HG03354 (cell line): ENCODE measurements around the gene CDK15.
"Not testable (repeated sequence)": the region's sequence is repeated elsewhere in the genome, so short reads cannot be mapped to it uniquely, and the experiment has no call there.

Experiments
- ATAC-seq: cut with Tn5 transposase; IDR thresholded peaks from one replicate; pipeline ENCODE4 v1.9.1; 2021; ENCODE audit warnings: mild to moderate bottlenecking; ENCODE audit not compliant: unreplicated experiment, poor library complexity, severe bottlenecking

CDK15 gene

DNA sequence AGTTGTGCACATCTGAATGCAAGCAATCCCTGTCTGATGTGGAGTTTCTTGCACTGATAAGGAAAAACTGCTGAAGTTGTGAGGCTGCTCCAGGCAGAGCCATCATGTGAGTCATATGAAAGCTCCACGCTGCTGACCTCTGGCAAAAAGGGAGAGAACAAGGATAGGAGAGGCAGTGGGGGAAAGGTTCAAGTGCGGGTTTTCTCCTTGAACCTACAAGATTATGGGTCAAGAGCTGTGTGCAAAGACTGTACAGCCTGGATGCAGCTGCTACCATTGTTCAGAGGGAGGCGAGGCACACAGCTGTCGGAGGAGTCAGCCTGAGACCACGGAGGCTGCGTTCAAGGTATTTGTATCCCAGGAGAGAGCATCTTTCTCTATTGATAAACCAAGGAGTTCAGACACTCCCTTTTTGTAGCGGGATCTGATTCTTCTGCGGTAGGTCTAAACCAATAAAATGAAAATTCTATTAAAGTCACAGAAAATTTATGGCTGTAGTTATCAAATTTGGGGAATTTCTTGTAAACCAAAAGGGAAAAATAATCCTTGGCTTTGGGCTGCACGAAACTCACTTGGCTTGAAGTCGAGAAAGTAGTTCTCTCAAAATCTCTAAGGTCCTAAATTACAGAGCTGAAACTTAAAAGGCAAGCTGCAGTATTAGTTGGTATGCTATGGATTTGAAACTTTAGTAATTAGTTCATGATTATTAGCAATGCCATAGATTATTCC is at the start of gene CDK15:
TSS of gene CDK15 (plus strand) at position 96 of the 729 bp plus-strand sequence. CDS start at position 224, 128 bp downstream.
- ATAC-seq = no peak

DNA sequence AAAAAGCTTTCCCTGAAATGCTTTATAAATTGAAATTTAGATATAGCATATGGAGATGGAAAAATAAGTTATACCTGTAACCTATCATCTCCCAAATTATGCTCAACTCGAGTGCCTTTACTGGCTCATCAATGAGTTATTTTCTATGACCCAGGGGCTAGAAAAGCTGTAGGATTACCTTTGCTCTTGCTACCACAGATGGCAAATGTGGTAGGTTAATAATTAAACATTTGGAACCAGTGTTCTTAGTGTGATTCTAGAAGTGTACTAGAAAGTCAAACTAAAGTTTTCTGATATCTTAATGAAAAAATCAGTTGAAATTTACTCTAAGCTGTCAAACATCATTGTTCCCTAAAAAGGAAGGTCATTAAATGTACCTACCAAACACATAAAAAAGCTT is 48.1 kb upstream of the CDK15 start:
- ATAC-seq = peak; percentile 60

DNA sequence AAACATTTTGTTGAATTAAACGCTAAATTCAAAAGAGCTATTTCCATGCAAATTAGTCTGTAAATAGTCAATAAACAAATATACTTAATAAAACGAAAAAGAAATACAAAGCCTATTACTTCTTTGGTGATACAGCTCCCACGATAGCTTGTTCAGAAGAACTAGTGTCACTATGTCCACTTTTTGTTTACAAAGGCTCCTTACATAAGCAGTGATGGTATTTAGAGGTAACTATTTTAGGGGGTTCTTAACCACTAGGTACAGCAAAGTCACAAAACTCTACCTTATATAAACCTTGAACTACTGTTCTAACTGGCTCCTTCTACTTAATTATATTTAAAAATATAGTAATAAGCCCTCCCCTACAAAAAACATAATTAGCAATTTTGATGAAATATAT is 47.5 kb upstream of the CDK15 start:
- ATAC-seq = no peak

DNA sequence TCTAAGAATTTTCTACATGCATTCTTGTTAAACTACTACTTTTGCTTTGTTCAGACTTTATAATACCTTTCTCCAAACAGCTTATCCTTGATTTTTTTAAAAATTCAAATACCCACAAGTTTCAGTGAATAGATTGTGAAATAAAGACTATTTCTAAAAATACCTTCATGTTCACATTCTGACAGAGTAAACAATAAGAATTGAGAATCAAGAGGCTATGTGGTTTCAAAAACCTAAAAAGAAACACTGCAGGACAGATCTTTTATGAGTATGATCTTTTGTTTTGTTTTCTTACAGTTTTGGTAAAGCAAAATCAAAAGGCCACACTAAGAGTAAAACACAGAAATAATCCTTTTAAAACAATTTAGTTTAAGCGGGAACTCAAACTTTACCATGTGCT is 46.8 kb upstream of the CDK15 start:
- ATAC-seq = no peak

DNA sequence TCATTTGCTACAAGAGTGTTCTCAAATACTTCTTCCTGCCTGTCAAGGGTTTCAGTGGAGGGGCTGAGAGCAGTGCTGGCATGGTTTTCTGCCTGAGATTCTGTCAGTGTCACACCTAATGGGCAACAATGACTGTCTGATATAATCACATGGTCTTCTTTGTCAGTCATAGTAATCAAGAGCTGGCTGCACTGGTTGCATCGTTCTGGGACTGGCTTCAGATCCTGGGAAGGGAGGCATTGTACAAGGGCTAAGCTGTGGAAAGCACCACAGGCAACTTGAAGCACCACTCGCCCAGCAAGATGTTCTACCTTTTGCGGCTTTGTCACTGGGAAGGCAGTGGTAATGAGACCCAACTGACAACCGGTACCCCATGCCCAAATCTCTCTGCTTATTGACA is 45.2 kb upstream of the CDK15 start:
- no peak for ATAC-seq

DNA sequence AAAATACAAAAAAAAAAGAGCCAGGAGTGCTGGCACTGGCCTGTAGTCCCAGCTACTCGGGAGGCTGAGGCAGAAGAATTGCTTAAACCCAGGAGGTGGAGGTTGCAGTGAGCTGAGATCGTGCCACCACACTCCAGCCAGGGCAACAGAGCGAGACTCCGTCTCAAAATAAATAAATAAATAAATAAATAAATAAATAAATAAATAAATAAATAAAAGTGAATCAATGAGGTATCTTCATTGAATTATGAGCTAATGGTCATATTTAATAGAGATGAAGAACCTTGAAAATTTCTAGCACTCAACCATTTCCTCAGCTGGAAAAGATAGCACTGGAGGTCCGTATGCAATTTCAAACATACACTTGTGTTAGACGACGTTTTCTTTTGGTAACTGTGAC is 41.9 kb upstream of the CDK15 start:
- not testable (repeated sequence) for ATAC-seq

DNA sequence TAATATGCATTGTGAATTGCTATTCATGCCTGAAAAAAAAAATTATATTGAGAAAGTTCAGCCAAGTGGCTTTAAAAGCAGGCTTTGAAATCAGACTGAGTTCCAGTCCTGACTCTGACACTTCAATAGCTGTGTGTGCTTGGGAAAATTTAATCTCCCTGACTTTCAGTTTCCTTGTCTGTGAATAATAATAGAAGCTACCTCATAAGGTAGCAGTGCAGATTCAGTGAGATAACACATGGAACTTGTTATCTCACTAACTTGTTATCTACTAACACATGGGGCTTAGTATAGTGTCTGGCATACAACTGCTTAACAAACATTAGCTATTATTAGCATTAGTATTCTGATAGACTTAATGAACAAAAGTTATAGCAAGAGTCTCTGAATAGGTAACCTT is 40.5 kb upstream of the CDK15 start:
- ATAC-seq = no peak

DNA sequence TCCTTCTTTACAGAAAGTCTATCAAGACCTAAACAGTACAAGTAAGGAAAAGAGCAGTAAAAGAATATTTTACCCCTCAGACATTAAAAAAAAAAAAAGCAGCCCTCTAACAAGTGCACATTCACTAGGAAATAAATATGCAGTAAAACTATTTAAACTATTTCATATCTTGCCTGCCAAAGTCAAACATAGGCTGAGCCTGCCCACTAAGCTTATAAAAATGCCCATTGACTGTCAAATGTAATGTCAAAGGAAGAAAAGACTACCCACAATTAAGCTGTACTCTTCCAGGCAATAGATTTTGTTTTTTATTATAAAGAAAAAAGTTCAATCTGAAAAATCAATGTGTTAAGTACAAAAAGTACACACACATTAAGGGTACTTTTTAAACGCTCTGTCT is 37.4 kb upstream of the CDK15 start:
- no peak for ATAC-seq

DNA sequence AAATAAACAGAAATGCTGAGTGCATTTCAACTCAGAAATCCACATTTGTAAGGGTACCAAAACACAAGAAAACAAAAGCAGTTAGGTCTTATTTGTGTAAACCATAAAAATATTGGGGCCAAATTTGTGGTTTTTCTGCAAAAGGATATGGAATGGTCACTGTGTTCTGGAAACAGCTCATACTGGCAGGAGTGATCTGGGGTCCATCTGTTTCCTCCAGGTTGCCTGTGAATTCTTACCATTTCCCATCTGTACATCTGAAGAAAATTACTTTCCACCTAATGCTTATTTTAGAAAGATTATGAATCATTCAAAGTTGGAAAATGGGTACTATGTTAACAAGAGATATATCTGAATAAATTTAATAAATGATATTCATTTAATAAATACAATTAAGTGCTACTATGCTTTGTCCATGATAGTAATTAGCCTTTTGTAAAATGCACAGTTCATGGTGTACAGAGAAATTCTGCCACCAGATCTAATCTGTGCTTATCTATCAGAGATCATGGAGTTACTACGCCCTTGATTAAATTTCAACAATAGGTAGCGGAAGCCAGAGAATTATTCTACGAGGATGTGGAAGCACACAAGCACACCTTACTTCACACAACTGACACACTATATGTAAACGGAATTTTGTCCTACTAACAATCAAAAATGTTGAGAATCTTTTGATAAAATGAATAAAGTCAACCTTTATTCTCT is 36.5 kb upstream of the CDK15 start:
- no peak for ATAC-seq

DNA sequence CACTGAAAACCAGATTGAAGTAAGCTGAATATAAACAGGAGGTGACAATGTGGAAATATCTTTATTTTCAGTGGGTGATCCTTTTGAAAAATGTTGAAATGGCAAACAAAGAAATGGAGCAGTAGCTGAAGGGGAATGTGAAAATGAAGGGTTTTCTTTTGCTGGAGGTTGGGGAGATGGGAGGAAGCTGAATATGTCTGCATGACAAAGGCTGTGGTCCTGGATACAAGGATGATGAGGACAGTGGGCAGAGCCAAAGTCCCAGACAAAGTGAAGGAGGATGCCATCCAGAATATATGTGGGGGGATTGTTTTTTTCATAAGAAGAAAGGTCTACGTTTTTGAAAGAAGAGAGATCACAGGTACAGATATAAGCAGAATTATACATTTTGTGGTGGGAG is 32.3 kb upstream of the CDK15 start:
- no peak for ATAC-seq

DNA sequence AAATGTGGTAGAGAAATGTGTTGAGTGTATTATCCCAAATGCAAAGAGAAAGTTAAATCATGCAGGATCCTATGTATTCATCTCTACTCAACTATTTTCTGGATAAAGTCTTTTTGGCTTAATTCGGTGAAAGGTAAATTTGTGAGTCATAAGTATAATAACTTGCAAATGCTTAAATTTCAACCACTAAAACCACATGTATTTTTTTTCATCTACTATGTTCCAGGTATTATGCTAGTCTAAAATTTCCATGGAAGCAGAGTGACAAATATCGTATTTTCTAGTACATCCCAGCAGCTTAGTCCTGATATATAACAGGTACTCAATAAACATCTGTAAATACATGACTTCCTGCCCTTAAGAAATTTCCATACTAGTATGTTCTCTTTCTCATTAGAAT is 31.8 kb upstream of the CDK15 start:
- no peak for ATAC-seq

DNA sequence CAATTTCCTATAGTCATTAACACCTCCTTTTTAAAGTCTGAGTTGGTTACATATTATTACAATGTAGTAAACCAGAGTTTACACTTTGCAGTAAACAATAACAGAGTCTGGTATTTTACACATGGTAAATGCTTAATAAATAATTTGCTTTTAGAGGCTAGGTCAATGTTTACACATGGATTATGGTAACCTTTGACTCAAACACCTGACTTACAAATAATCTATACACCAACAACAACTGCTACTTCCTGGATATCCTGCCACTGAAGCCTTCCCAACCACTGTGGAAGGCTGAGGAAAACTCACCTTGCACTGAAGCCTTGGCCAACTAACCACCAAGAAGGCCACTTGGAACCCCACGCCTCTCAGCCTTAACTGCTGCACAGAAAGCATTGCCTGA is 31.0 kb upstream of the CDK15 start:
- no peak for ATAC-seq

DNA sequence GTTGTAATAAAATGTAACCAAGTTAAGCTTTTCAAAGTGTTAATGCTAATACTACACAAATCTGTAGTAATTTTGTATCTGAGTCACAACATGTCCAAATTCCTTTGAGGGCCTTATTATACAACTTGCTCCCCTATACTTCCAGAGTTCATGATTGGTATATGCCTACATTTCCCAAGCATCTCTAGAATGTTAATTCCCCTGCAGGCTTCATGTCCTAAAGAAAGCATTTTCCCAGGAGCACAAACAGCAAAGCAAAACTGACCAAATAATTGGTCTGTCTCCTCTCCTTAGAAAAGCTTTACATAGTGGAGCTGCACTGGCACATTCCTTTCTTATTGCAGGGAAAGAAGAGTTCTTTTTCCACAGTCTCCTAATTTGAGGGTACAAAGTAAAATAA is 29.3 kb upstream of the CDK15 start:
- ATAC-seq = no peak

DNA sequence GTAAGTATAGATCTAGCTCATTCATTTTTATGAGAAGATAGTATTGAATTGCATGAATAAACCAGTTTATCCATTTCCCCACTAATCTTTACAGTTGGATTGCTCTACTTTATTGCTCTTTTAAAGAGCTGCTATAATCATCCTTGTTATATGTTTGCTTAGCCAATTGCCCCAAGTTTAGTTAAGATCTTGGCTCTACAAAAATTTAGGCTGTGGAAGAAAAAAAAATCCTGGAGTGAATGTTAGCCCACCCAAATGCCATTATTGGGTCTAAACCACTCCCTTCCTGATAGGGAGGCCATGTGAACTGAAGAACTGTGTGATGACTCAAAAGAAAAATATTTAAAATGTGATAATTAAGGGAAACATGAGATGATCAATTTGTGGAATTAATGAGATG is 28.5 kb upstream of the CDK15 start:
- no peak for ATAC-seq

DNA sequence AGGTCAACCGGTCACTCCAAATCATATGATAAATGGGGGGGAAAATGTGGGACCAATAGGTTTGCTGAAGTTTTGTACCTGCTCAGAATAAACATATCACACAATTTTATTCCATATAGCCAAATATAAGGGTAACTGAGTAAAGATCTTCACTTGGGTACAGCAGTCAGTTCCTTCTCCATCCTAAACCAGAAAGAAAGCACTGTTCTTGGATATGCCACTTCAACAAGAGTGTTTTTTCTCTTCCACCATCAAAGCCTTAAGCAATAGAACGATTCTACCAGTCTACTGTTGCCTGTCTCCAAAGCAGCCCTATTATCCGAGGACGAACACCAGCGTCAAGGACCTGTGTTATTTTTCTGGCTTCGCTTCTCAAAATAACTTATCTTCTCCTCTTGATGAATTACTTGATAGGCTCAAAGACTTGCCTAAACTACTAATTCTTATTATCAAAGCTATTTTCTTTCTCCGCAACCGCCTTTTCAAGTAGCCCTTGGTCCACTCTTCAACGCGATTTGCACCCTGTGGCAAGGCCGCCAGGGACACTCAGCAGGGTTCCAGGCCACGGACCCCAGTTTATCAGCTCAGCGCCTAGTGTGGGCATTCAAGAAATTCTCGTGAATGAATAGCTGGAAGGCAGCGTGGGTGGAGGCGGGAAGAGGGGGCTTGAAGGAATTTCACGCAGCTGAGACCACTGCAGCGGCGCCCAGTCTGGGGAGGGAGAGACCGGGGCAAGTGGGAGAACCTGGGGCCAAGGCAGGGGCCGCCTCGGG is 26.2 kb upstream of the CDK15 start:
- ATAC-seq = peak; percentile 21

DNA sequence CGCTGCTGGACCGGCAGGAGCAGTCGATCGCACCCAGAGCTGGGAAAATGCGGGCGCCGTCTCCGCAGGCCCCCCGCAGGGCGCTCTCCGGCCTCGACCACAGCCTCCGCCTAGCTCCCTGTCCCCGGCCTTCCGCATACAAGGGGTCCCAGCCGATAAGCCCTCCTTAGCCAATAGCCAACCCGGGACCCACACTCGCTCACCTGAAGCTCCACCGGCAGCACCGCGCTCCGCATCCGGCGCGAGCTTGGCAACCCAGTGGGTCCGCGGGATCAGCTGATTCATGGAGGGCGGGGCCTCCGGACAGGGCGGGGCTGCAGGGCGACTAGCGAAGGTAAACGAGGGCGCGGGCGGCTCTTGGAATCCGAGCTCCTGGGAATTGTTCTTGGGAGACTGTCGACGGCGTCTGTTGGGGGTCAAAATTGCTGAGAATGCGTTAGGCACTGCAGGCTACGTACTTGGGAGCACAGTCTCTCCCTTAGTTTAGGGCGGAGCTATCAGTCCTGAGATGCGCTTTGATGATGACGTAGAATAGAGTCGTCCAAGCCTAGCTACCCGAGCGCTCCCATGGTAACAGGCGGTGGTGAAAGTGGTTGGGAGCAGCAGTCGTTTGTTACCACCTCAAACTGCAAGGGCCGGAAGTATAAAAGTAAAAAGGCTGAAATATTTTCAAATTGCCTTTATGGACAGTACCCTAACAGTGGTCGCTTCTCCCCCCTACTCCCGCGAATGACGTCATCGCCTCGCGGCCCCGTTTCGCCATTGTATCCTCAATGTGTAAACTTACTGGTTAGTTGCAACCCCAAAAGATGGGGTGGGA is 25.5 kb upstream of the CDK15 start, which contains the start of gene ALS2:
TSS of gene ALS2 (minus strand) at position 260 of the 820 bp plus-strand sequence. CDS start 12,048 bp downstream, outside the sequence.
- ATAC-seq = peak; percentile 95

DNA sequence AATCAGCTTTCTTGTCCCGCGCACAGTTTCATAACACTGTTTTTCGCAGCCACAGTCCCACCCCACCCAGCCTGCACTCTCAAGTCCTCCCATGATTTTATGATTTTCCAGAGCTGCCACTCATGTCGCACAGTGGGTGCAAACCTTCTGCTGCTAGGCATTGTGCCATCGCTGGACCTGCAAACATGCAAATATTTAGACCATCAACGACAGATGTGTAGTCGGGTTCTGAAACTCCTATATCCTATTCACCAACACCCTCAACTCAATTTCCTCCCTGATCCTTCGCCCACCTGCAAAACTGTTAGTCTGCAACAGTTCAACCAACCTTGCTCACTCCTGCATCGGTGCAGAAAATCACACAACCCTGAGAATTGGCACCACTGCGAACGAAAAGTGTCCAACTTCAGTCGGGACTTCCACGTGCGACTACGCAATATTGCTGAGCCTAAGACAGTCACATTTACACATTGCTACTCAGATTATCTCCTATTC is 24.7 kb upstream of the CDK15 start:
- ATAC-seq = peak; percentile 8

DNA sequence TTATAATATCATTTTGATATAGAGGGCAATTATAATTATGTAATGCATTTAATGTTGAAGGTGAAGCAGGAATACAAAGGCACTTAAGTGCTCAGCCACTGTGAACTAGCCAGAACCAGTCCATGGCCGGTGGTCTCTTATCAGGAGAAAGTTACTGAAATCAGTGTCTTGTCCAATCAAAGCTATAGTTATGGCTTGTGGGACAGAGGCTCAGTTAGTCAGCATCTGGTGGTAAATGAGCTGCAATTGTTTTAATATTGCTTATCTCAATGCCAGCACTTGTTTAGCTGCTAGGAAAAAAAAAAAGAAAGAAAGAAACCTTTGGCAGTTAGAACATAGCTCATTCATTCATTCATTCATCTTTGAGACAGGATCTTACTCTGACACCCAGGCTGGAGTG is 21.8 kb upstream of the CDK15 start:
- no peak for ATAC-seq

DNA sequence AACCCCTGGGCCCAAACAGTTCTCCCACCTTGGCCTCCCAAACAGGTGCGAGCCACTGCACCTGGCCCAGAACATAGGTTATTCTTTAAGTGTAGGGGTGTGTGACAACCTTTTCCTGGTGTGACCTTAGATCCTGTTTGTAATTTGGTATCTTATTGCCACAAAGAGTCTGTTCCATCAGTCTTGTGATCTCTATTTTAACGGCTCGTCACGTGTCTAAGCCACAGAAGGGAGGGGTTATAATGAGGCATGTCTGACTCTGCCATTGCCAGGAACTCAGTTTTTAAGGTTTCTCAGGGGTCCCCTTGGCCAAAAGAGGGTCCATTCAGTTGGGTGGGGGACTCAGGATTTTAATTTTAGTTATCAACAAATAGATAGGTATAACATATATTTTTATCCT is 21.2 kb upstream of the CDK15 start:
- no peak for ATAC-seq

DNA sequence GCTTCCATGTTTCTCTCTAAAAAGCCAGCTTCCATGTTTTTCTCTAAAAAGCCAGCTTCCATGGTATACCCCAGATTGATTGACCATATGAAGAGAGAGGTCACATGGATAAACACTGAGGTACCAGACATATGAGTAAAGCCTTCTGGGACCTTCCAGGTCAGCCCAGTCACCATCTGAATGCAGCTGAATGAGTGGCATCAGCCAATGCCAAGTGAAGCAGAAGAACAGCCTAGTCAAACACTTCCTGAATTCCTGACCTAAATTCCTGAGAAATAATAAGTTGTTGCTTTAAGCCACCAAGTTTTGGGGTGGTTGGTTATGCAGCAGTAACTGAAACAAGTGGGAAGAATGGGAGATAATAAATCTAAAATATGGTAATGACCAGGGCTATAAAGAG is 19.9 kb upstream of the CDK15 start:
- ATAC-seq = no peak
